ENCODE results near the gene GPC6. TPM values are rescaled to one million over a fixed set of nuclear protein-coding genes. Genes with fewer than 3 reads are reported as not detected.

The GPC6 gene
- polyA plus RNA-seq: 26.7 TPM
- long read RNA-seq, donor 1, transcript GPC6-202 (5 exons, 792 nt): major isoform, 6 of 6 reads
- long read RNA-seq, donor 1, partial matches to known transcripts: 0 of 6 reads
- long read RNA-seq, donor 1, other reads (novel, unspliced or antisense): 0 of 6 reads
- long read RNA-seq, donor 2, transcript GPC6-202 (5 exons, 792 nt): major isoform, 8 of 22 reads
- long read RNA-seq, donor 2, partial matches to known transcripts: 14 of 22 reads
- long read RNA-seq, donor 2, other reads (novel, unspliced or antisense): 0 of 22 reads
- long read RNA-seq, donor 3: 0 reads
- long read RNA-seq, donor 4, partial matches to known transcripts: 0 of 1 reads
- long read RNA-seq, donor 4, other reads (novel, unspliced or antisense): 0 of 1 reads
- long read RNA-seq, donor 5, partial matches to known transcripts: 0 of 2 reads
- long read RNA-seq, donor 5, other reads (novel, unspliced or antisense): 0 of 2 reads
- long read RNA-seq, donor 6, transcript GPC6-202 (5 exons, 792 nt): major isoform, 8 of 8 reads
- long read RNA-seq, donor 6, partial matches to known transcripts: 0 of 8 reads
- long read RNA-seq, donor 6, other reads (novel, unspliced or antisense): 0 of 8 reads
- long read RNA-seq, donor 7, transcript GPC6-202 (5 exons, 792 nt): major isoform, 9 of 18 reads
- long read RNA-seq, donor 7, partial matches to known transcripts: 9 of 18 reads
- long read RNA-seq, donor 7, other reads (novel, unspliced or antisense): 0 of 18 reads
- long read RNA-seq, donor 8, transcript GPC6-202 (5 exons, 792 nt): major isoform, 5 of 5 reads
- long read RNA-seq, donor 8, partial matches to known transcripts: 0 of 5 reads
- long read RNA-seq, donor 8, other reads (novel, unspliced or antisense): 0 of 5 reads
- long read RNA-seq, donor 9, transcript GPC6-202 (5 exons, 792 nt): major isoform, 8 of 8 reads
- long read RNA-seq, donor 9, partial matches to known transcripts: 0 of 8 reads
- long read RNA-seq, donor 9, other reads (novel, unspliced or antisense): 0 of 8 reads
- long read RNA-seq, donor 10, transcript GPC6-202 (5 exons, 792 nt): major isoform, 16 of 16 reads
- long read RNA-seq, donor 10, partial matches to known transcripts: 0 of 16 reads
- long read RNA-seq, donor 10, other reads (novel, unspliced or antisense): 0 of 16 reads
- long read RNA-seq, donor 11, partial matches to known transcripts: 0 of 4 reads
- long read RNA-seq, donor 11, other reads (novel, unspliced or antisense): 0 of 4 reads

GRCh38 chr13:93226623-93227279 lies at the start of gene GPC6:
Gene GPC6 (plus strand): TSS chr13:93226807.
- no peaks in the 10 kb centered on the region for H3K27me3 ChIP-seq (ENCODE audit: control insufficient read depth, insufficient read depth, low read length)
- 0% methylated on average over 2 of the region's 31 CpGs for WGBS (ENCODE audit: insufficient coverage, low lambda C conversion rate)
- H3K36me3 ChIP-seq (ENCODE audit: control insufficient read depth, insufficient read depth, low read length): no peaks in the 10 kb centered on the region
- DNase-seq: peak; percentile 61 to 90
- H3K4me3 ChIP-seq (ENCODE audit: low read length): peak within 1 kb of the TSS; percentile 91
- H3K9me3 ChIP-seq (ENCODE audit: control insufficient read depth, low read depth, low read length): peaks cover 3% of the 10 kb centered on the region
- H3K4me1 ChIP-seq (ENCODE audit: control insufficient read depth, insufficient read depth, low read length): peaks cover 25% of the 10 kb centered on the region
- H3K27ac ChIP-seq (ENCODE audit: low read length): peak within 1 kb of the TSS; percentile 96

- H3K4me3 ChIP-seq (ENCODE audit: low read length): no peak overlapping the region
- no peak overlapping the region for H3K27ac ChIP-seq (ENCODE audit: low read length)
- H3K9me3 ChIP-seq (ENCODE audit: control insufficient read depth, low read depth, low read length): no peaks in the 10 kb centered on the region
- no peak for DNase-seq
- H3K4me1 ChIP-seq (ENCODE audit: control insufficient read depth, insufficient read depth, low read length): no peaks in the 10 kb centered on the region
- WGBS (ENCODE audit: insufficient coverage, low lambda C conversion rate): no CpG with 5 or more reads among the region's 2 CpGs
- H3K27me3 ChIP-seq (ENCODE audit: control insufficient read depth, insufficient read depth, low read length): no peaks in the 10 kb centered on the region
- H3K36me3 ChIP-seq (ENCODE audit: control insufficient read depth, insufficient read depth, low read length): no peaks in the 10 kb centered on the region
These were observed 46.1 kb upstream of the GPC6 start for GRCh38 chr13:93180356-93180969.

GRCh38 chr13:93182406-93182805 lies 44.2 kb upstream of the GPC6 start:
- H3K27me3 ChIP-seq (ENCODE audit: control insufficient read depth, insufficient read depth, low read length): no peaks in the 10 kb centered on the region
- no peaks in the 10 kb centered on the region for H3K4me1 ChIP-seq (ENCODE audit: control insufficient read depth, insufficient read depth, low read length)
- no CpG with 5 or more reads among the region's 3 CpGs for WGBS (ENCODE audit: insufficient coverage, low lambda C conversion rate)
- H3K9me3 ChIP-seq (ENCODE audit: control insufficient read depth, low read depth, low read length): no peaks in the 10 kb centered on the region
- no peak overlapping the region for H3K27ac ChIP-seq (ENCODE audit: low read length)
- no peak for DNase-seq
- no peak overlapping the region for H3K4me3 ChIP-seq (ENCODE audit: low read length)
- H3K36me3 ChIP-seq (ENCODE audit: control insufficient read depth, insufficient read depth, low read length): no peaks in the 10 kb centered on the region

- no peak for DNase-seq
- no peaks in the 10 kb centered on the region for H3K9me3 ChIP-seq (ENCODE audit: control insufficient read depth, low read depth, low read length)
- H3K36me3 ChIP-seq (ENCODE audit: control insufficient read depth, insufficient read depth, low read length): no peaks in the 10 kb centered on the region
- H3K4me1 ChIP-seq (ENCODE audit: control insufficient read depth, insufficient read depth, low read length): no peaks in the 10 kb centered on the region
- no peaks in the 10 kb centered on the region for H3K27me3 ChIP-seq (ENCODE audit: control insufficient read depth, insufficient read depth, low read length)
- no peak overlapping the region for H3K4me3 ChIP-seq (ENCODE audit: low read length)
- no peak overlapping the region for H3K27ac ChIP-seq (ENCODE audit: low read length)
- WGBS (ENCODE audit: insufficient coverage, low lambda C conversion rate): no CpG with 5 or more reads among the region's 1 CpG
These were observed 43.3 kb upstream of the GPC6 start for GRCh38 chr13:93183302-93183701.

GRCh38 chr13:93190006-93190405 lies 36.6 kb upstream of the GPC6 start:
- H3K9me3 ChIP-seq (ENCODE audit: control insufficient read depth, low read depth, low read length): no peaks in the 10 kb centered on the region
- H3K27me3 ChIP-seq (ENCODE audit: control insufficient read depth, insufficient read depth, low read length): no peaks in the 10 kb centered on the region
- no peak overlapping the region for H3K27ac ChIP-seq (ENCODE audit: low read length)
- no peak for DNase-seq
- H3K4me1 ChIP-seq (ENCODE audit: control insufficient read depth, insufficient read depth, low read length): no peaks in the 10 kb centered on the region
- no peaks in the 10 kb centered on the region for H3K36me3 ChIP-seq (ENCODE audit: control insufficient read depth, insufficient read depth, low read length)
- no peak overlapping the region for H3K4me3 ChIP-seq (ENCODE audit: low read length)
- 100% methylated on average over 1 of the region's 2 CpGs for WGBS (ENCODE audit: insufficient coverage, low lambda C conversion rate)

GRCh38 chr13:93193682-93194081 lies 32.9 kb upstream of the GPC6 start:
- no peak for DNase-seq
- no CpG with 5 or more reads among the region's 4 CpGs for WGBS (ENCODE audit: insufficient coverage, low lambda C conversion rate)
- Histone ChIP-seq H3K36me3 (ENCODE audit: control insufficient read depth, insufficient read depth, low read length) (no peaks in the 10 kb centered on the region), H3K9me3 (ENCODE audit: control insufficient read depth, low read depth, low read length) (no peaks in the 10 kb centered on the region), H3K27ac (ENCODE audit: low read length) (no peak overlapping the region), H3K27me3 (ENCODE audit: control insufficient read depth, insufficient read depth, low read length) (no peaks in the 10 kb centered on the region), H3K4me3 (ENCODE audit: low read length) (no peak overlapping the region), H3K4me1 (ENCODE audit: control insufficient read depth, insufficient read depth, low read length) (no peaks in the 10 kb centered on the region)

GRCh38 chr13:93199856-93200255 lies 26.8 kb upstream of the GPC6 start:
- Histone ChIP-seq H3K4me1 (ENCODE audit: control insufficient read depth, insufficient read depth, low read length) (no peaks in the 10 kb centered on the region), H3K27me3 (ENCODE audit: control insufficient read depth, insufficient read depth, low read length) (no peaks in the 10 kb centered on the region), H3K9me3 (ENCODE audit: control insufficient read depth, low read depth, low read length) (no peaks in the 10 kb centered on the region), H3K36me3 (ENCODE audit: control insufficient read depth, insufficient read depth, low read length) (no peaks in the 10 kb centered on the region), H3K4me3 (ENCODE audit: low read length) (no peak overlapping the region), H3K27ac (ENCODE audit: low read length) (no peak overlapping the region)
- DNase-seq: no peak
- no CpG with 5 or more reads among the region's 1 CpG for WGBS (ENCODE audit: insufficient coverage, low lambda C conversion rate)

- Histone ChIP-seq H3K27ac (ENCODE audit: low read length) (no peak overlapping the region), H3K36me3 (ENCODE audit: control insufficient read depth, insufficient read depth, low read length) (no peaks in the 10 kb centered on the region), H3K9me3 (ENCODE audit: control insufficient read depth, low read depth, low read length) (no peaks in the 10 kb centered on the region), H3K27me3 (ENCODE audit: control insufficient read depth, insufficient read depth, low read length) (no peaks in the 10 kb centered on the region), H3K4me1 (ENCODE audit: control insufficient read depth, insufficient read depth, low read length) (no peaks in the 10 kb centered on the region), H3K4me3 (ENCODE audit: low read length) (no peak overlapping the region)
- DNase-seq: no peak
These were observed 26.0 kb upstream of the GPC6 start for GRCh38 chr13:93200626-93201025.

GRCh38 chr13:93201992-93202558 lies 24.5 kb upstream of the GPC6 start:
- Histone ChIP-seq H3K4me1 (ENCODE audit: control insufficient read depth, insufficient read depth, low read length) (no peaks in the 10 kb centered on the region), H3K4me3 (ENCODE audit: low read length) (no peak overlapping the region), H3K27me3 (ENCODE audit: control insufficient read depth, insufficient read depth, low read length) (no peaks in the 10 kb centered on the region), H3K27ac (ENCODE audit: low read length) (no peak overlapping the region), H3K36me3 (ENCODE audit: control insufficient read depth, insufficient read depth, low read length) (no peaks in the 10 kb centered on the region), H3K9me3 (ENCODE audit: control insufficient read depth, low read depth, low read length) (no peaks in the 10 kb centered on the region)
- WGBS (ENCODE audit: insufficient coverage, low lambda C conversion rate): no CpG with 5 or more reads among the region's 1 CpG
- DNase-seq: no peak
